OCI-LY7 (cell line): Measurements from ENCODE around the gene CAMSAP3. TPM values are rescaled to one million over a fixed set of nuclear protein-coding genes. Genes with fewer than 3 reads are reported as not detected.

Experiments used
- BruUV-seq: library from RNA; stranded (reverse); fragments of 400-500 nt; replicated peaks from 2 replicates; lab custom pipeline; 2021; lab: Mats Ljungman, UMichigan
- CTCF ChIA-PET: fragments of 300-600 bp; sonication (Branson Sonifier 250); formaldehyde crosslinking; loops from one replicate; lab custom pipeline; 2022; ENCODE audit warnings: antibody characterized with exemption; ENCODE audit not compliant: unreplicated experiment; lab: Charles Lee
- POLR2A ChIA-PET: fragments of 300-600 bp; sonication (Branson Sonifier 250); formaldehyde crosslinking; loops from one replicate; lab custom pipeline; 2022; ENCODE audit warnings: antibody characterized with exemption; lab: Charles Lee
- DNase-seq: peaks from one replicate; pipeline ENCODE4 v3.0.0-alpha.2; 2015; ENCODE audit warnings: low spot score
- H2AFZ ChIP-seq: fragments of 200-600 bp; sonication (generic), shearing (Covaris generic); 2 replicates; pipeline ENCODE4 v1.6.1; 2014; ENCODE audit warnings: mild to moderate bottlenecking, antibody characterized with exemption, low read length, moderate library complexity
- H3K27ac ChIP-seq: fragments of 200-600 bp; sonication (generic); 2 replicates; pipeline ENCODE4 v1.5.1; 2014; ENCODE audit warnings: mixed run types, low read depth, mild to moderate bottlenecking, moderate library complexity, low read length, inconsistent platforms; ENCODE audit not compliant: poor library complexity, severe bottlenecking
- H3K36me3 ChIP-seq: fragments of 200-600 bp; sonication (generic); 2 replicates; pipeline ENCODE4 v1.6.1; 2014; ENCODE audit warnings: mild to moderate bottlenecking, antibody characterized with exemption, low read length, moderate library complexity, mixed read lengths; ENCODE audit not compliant: insufficient read depth
- H3K4me1 ChIP-seq: fragments of 200-600 bp; sonication (generic); 2 replicates; pipeline ENCODE4 v1.5.1; 2014; ENCODE audit warnings: mild to moderate bottlenecking, low read length; ENCODE audit not compliant: insufficient read depth, poor library complexity, severe bottlenecking
- H3K4me2 ChIP-seq: fragments of 200-600 bp; sonication (generic); 2 replicates; pipeline ENCODE4 v1.6.1; 2014; ENCODE audit warnings: mild to moderate bottlenecking, low read length
- H3K4me3 ChIP-seq: fragments of 200-600 bp; sonication (generic); 2 replicates; pipeline ENCODE4 v1.5.1; 2014; ENCODE audit warnings: mild to moderate bottlenecking, low read depth, low read length; ENCODE audit not compliant: poor library complexity, severe bottlenecking
- H3K79me2 ChIP-seq: fragments of 200-600 bp; sonication (generic); 2 replicates; pipeline ENCODE4 v1.6.1; 2016; ENCODE audit warnings: low read depth, mild to moderate bottlenecking, low read length, moderate library complexity, mixed read lengths; ENCODE audit not compliant: insufficient read depth
- H3K9me2 ChIP-seq: fragments of 200-600 bp; sonication (generic); 2 replicates; pipeline ENCODE4 v1.6.1; 2016; ENCODE audit warnings: mild to moderate bottlenecking, low read length, mixed read lengths; ENCODE audit not compliant: insufficient read depth
- H3K9me3 ChIP-seq: fragments of 200-600 bp; sonication (generic); 2 replicates; pipeline ENCODE4 v1.6.1; 2014; ENCODE audit warnings: mild to moderate bottlenecking, mixed run types, low read length, mixed read lengths
- H4K20me1 ChIP-seq: fragments of 200-600 bp; sonication (generic); 2 replicates; pipeline ENCODE4 v1.6.1; 2014; ENCODE audit warnings: mild to moderate bottlenecking, antibody characterized with exemption, low read length, moderate library complexity, mixed read lengths; ENCODE audit not compliant: insufficient read depth
- CTCF ChIP-seq: fragments of 200-600 bp; sonication (generic); conservative IDR thresholded peaks from 2 replicates; pipeline ENCODE4 v1.5.1; 2014; ENCODE audit warnings: mild to moderate bottlenecking, antibody characterized with exemption, low read length, moderate library complexity, mixed read lengths
- EZH2phosphoT487 ChIP-seq: fragments of 200-600 bp; sonication (generic); IDR thresholded peaks from 2 replicates; pipeline ENCODE4 v1.6.1; 2018; ENCODE audit warnings: low read depth, borderline replicate concordance, mild to moderate bottlenecking, mixed run types, antibody characterized with exemption, low read length, moderate library complexity, mixed read lengths
- intact Hi-C: fragments of 100-400 bp; cut with micrococcal nuclease; formaldehyde crosslinking; loops from one replicate; pipeline ENCODE4 v1.10.0; 2022; ENCODE audit not compliant: unreplicated experiment
- total RNA-seq, 2 experiments: library from RNA; depleted of rRNA in 1 of 2; stranded (reverse); fragments of >200 nt in 1 of 2; shearing (Covaris generic) in 1 of 2; gene quantifications; 2 replicates each; pipeline ENCODE4 v1.2.3, GENCODE V29; 2014 to 2022

CAMSAP3 gene
- total RNA-seq, 2 experiments from 2014 or later: 1.6 to 1.9 TPM

- no peak overlapping the region for H3K4me3 ChIP-seq
- H4K20me1 ChIP-seq: no peaks in the 10 kb centered on the region
- no peak for TF ChIP-seq EZH2phosphoT487
- TF ChIP-seq CTCF: no peak
- ChIA-PET POLR2A (no interaction called here), CTCF (no interaction called here)
- H3K9me3 ChIP-seq: no peaks in the 10 kb centered on the region
- H3K79me2 ChIP-seq: no peaks in the 10 kb centered on the region
- no peak overlapping the region for H3K27ac ChIP-seq
- H3K9me2 ChIP-seq: no peaks in the 10 kb centered on the region
- intact Hi-C loops: no loop called here
- no peak overlapping the region for H3K4me2 ChIP-seq
- no peaks in the 10 kb centered on the region for H3K36me3 ChIP-seq
- no peak overlapping the region for H2AFZ ChIP-seq
- no peak for DNase-seq
- H3K4me1 ChIP-seq: no peaks in the 10 kb centered on the region
- no TSS peak for BruUV-seq
Measured at GRCh38 chr19:7645163-7645562, 49.5 kb downstream of the CAMSAP3 start.

- Histone ChIP-seq H3K36me3 (no peaks in the 10 kb centered on the region), H3K4me3 (no peak overlapping the region), H3K27ac (no peak overlapping the region), H2AFZ (no peak overlapping the region), H4K20me1 (no peaks in the 10 kb centered on the region), H3K9me2 (no peaks in the 10 kb centered on the region), H3K9me3 (no peaks in the 10 kb centered on the region), H3K4me1 (no peaks in the 10 kb centered on the region), H3K4me2 (no peak overlapping the region), H3K79me2 (no peaks in the 10 kb centered on the region)
- no peak for TF ChIP-seq CTCF
- intact Hi-C loops: no loop called here
- no TSS peak for BruUV-seq
- CTCF ChIA-PET: no interaction called here
- POLR2A ChIA-PET: no interaction called here
- DNase-seq: no peak
Measured at GRCh38 chr19:7645656-7646425, 50.2 kb downstream of the CAMSAP3 start.

GRCh38 chr19:7646426-7646700 lies 50.7 kb downstream of the CAMSAP3 start:
- Histone ChIP-seq H4K20me1 (no peaks in the 10 kb centered on the region), H3K9me3 (no peaks in the 10 kb centered on the region), H3K27ac (no peak overlapping the region), H3K36me3 (no peaks in the 10 kb centered on the region), H2AFZ (no peak overlapping the region), H3K4me2 (no peak overlapping the region), H3K79me2 (no peaks in the 10 kb centered on the region), H3K4me3 (no peak overlapping the region), H3K9me2 (no peaks in the 10 kb centered on the region), H3K4me1 (no peaks in the 10 kb centered on the region)
- no peak for DNase-seq
- TF ChIP-seq EZH2phosphoT487 (no peak), CTCF (no peak)
- CTCF ChIA-PET: no interaction called here
- intact Hi-C loops: no loop called here
- POLR2A ChIA-PET: no interaction called here
- BruUV-seq: no TSS peak
